ENCODE measurements around the gene RSPH3. TPM values are rescaled to one million over a fixed set of nuclear protein-coding genes. Genes with fewer than 3 reads are reported as not detected.
"Not testable (repeated sequence)": the region's sequence is repeated elsewhere in the genome, so short reads cannot be mapped to it uniquely, and the experiment has no call there.

RSPH3 gene
- total RNA-seq, 1 experiment from 2014 or later = 3.0 TPM

- Histone ChIP-seq H3K27me3 (replicated peaks; ENCODE audit: control insufficient read depth, insufficient read depth, low read length) (no peaks in the 10 kb centered on the region), H3K36me3 (ENCODE audit: control insufficient read depth, insufficient read depth, low read length) (no peaks in the 10 kb centered on the region), H3K9me3 (no peaks in the 10 kb centered on the region), H3K4me1 (no peaks in the 10 kb centered on the region), H3K4me3 (ENCODE audit: low read depth, low read length) (no peak overlapping the region)
- Mint-ChIP-seq H3K36me3 (ENCODE audit: insufficient read depth, unreplicated experiment) (no peaks in the 10 kb centered on the region), H3K9me3 (ENCODE audit: unreplicated experiment) (no peaks in the 10 kb centered on the region), H3K27me3 (ENCODE audit: insufficient read depth, unreplicated experiment) (peaks cover 19% of the 10 kb centered on the region), H3K4me1 (ENCODE audit: low read depth, unreplicated experiment) (no peaks in the 10 kb centered on the region), H3K27ac (ENCODE audit: unreplicated experiment) (no peak overlapping the region), H3K4me3 (ENCODE audit: unreplicated experiment) (no peak overlapping the region)
- DNase-seq = no peak
- intact Hi-C loops (cut with micrococcal nuclease; ENCODE audit: unreplicated experiment) = no loop called here
- no peak for TF ChIP-seq CTCF (IDR thresholded peaks at IDR 0.05; ENCODE audit: insufficient read depth in 1 of 2, low read depth in 1 of 2, low read length in 1 of 2, severe bottlenecking in 1 of 2, unreplicated experiment in 1 of 2)
- BruUV-seq (replicated peaks) = no TSS peak
- ChIA-PET CTCF (interaction anchor here (2.0 kb wide), 1 partner anchor 64 kb away, joined by 10 read pairs; no protein-coding TSS in a partner anchor), POLR2A (no interaction called here)
These were observed 41.2 kb upstream of the RSPH3 start for GRCh38 chr6:159041181-159041580.

GRCh38 chr6:159039885-159040258, 39.9 kb upstream of the RSPH3 start:
- no peaks in the 10 kb centered on the region for H3K36me3 Mint-ChIP-seq (ENCODE audit: insufficient read depth, unreplicated experiment)
- no peak overlapping the region for H3K4me3 Mint-ChIP-seq (ENCODE audit: unreplicated experiment)
- no peaks in the 10 kb centered on the region for H3K9me3 Mint-ChIP-seq (ENCODE audit: unreplicated experiment)
- no peak overlapping the region for H3K27ac Mint-ChIP-seq (ENCODE audit: unreplicated experiment)
- no peak for DNase-seq
- TF ChIP-seq CTCF (IDR thresholded peaks at IDR 0.05; ENCODE audit: insufficient read depth in 1 of 2, low read depth in 1 of 2, low read length in 1 of 2, severe bottlenecking in 1 of 2, unreplicated experiment in 1 of 2) = no peak
- H3K4me1 Mint-ChIP-seq (ENCODE audit: low read depth, unreplicated experiment) = no peaks in the 10 kb centered on the region
- no TSS peak for BruUV-seq (replicated peaks)
- ChIA-PET CTCF (no interaction called here), POLR2A (no interaction called here)
- H3K4me1 ChIP-seq = no peaks in the 10 kb centered on the region
- H3K27me3 Mint-ChIP-seq (ENCODE audit: insufficient read depth, unreplicated experiment) = peaks cover 13% of the 10 kb centered on the region
- no peaks in the 10 kb centered on the region for H3K36me3 ChIP-seq (ENCODE audit: control insufficient read depth, insufficient read depth, low read length)
- intact Hi-C loops (cut with micrococcal nuclease; ENCODE audit: unreplicated experiment) = no loop called here
- no peaks in the 10 kb centered on the region for H3K27me3 ChIP-seq (replicated peaks; ENCODE audit: control insufficient read depth, insufficient read depth, low read length)
- no peaks in the 10 kb centered on the region for H3K9me3 ChIP-seq
- no peak overlapping the region for H3K4me3 ChIP-seq (ENCODE audit: low read depth, low read length)

- TF ChIP-seq CTCF (IDR thresholded peaks at IDR 0.05; ENCODE audit: insufficient read depth in 1 of 2, low read depth in 1 of 2, low read length in 1 of 2, severe bottlenecking in 1 of 2, unreplicated experiment in 1 of 2) = no peak
- Mint-ChIP-seq H3K27ac (ENCODE audit: unreplicated experiment) (no peak overlapping the region), H3K4me1 (ENCODE audit: low read depth, unreplicated experiment) (no peaks in the 10 kb centered on the region), H3K9me3 (ENCODE audit: unreplicated experiment) (no peaks in the 10 kb centered on the region), H3K27me3 (ENCODE audit: insufficient read depth, unreplicated experiment) (peaks cover 13% of the 10 kb centered on the region), H3K36me3 (ENCODE audit: insufficient read depth, unreplicated experiment) (no peaks in the 10 kb centered on the region), H3K4me3 (ENCODE audit: unreplicated experiment) (no peak overlapping the region)
- Histone ChIP-seq H3K27me3 (replicated peaks; ENCODE audit: control insufficient read depth, insufficient read depth, low read length) (no peaks in the 10 kb centered on the region), H3K9me3 (no peaks in the 10 kb centered on the region), H3K4me1 (no peaks in the 10 kb centered on the region), H3K4me3 (ENCODE audit: low read depth, low read length) (no peak overlapping the region), H3K36me3 (ENCODE audit: control insufficient read depth, insufficient read depth, low read length) (no peaks in the 10 kb centered on the region)
- no peak for DNase-seq
- ChIA-PET POLR2A (no interaction called here), CTCF (interaction anchor here (0.6 kb wide), 1 partner anchor 42 kb away, joined by 4 read pairs; no protein-coding TSS in a partner anchor)
- intact Hi-C loops (cut with micrococcal nuclease; ENCODE audit: unreplicated experiment) = no loop called here
- BruUV-seq (replicated peaks) = no TSS peak
These were observed 39.2 kb upstream of the RSPH3 start for GRCh38 chr6:159038914-159039884.

- H3K36me3 Mint-ChIP-seq (ENCODE audit: insufficient read depth, unreplicated experiment); H3K36me3 ChIP-seq (ENCODE audit: control insufficient read depth, insufficient read depth, low read length); H3K4me1 Mint-ChIP-seq (ENCODE audit: low read depth, unreplicated experiment); POLR2A ChIA-PET; H3K4me3 Mint-ChIP-seq (ENCODE audit: unreplicated experiment); DNase-seq; H3K9me3 ChIP-seq; H3K27ac Mint-ChIP-seq (ENCODE audit: unreplicated experiment); H3K4me3 ChIP-seq (ENCODE audit: low read depth, low read length); H3K4me1 ChIP-seq; H3K27me3 ChIP-seq (replicated peaks; ENCODE audit: control insufficient read depth, insufficient read depth, low read length); CTCF ChIA-PET; BruUV-seq (replicated peaks); H3K9me3 Mint-ChIP-seq (ENCODE audit: unreplicated experiment); intact Hi-C loops (cut with micrococcal nuclease; ENCODE audit: unreplicated experiment): not testable (repeated sequence)
- peaks cover 13% of the 10 kb centered on the region for H3K27me3 Mint-ChIP-seq (ENCODE audit: insufficient read depth, unreplicated experiment)
These were observed 38.3 kb upstream of the RSPH3 start for GRCh38 chr6:159038318-159038717.
